ENCODE results near the gene DELE1.

Gene DELE1

GRCh38 chr5:141928051-141928450 lies 4.4 kb downstream of the DELE1 start:
- H3K27me3 ChIP-seq (replicated peaks), result no peaks in the 10 kb centered on the region
- no peak overlapping the region for H3K4me3 ChIP-seq (ENCODE audit: low read depth, low read length)
- H3K27ac ChIP-seq, result no peak overlapping the region
- in situ Hi-C loops (cut with HindIII; ENCODE audit: low pct_ligation_motif_present, low sequenced_read_pairs), result no loop called here
- no peak for DNase-seq
- no peak for TF ChIP-seq CTCF (IDR thresholded peaks at IDR 0.05; ENCODE audit: low read depth, low read length, missing control alignments)
- H3K36me3 ChIP-seq (replicated peaks), result peaks cover 54% of the 10 kb centered on the region

- no peak overlapping the region for H3K27ac ChIP-seq
- no peak for DNase-seq
- H3K36me3 ChIP-seq (replicated peaks), result peaks cover 62% of the 10 kb centered on the region
- in situ Hi-C loops (cut with HindIII; ENCODE audit: low pct_ligation_motif_present, low sequenced_read_pairs), result no loop called here
- no peak for TF ChIP-seq CTCF (IDR thresholded peaks at IDR 0.05; ENCODE audit: low read depth, low read length, missing control alignments)
- H3K4me3 ChIP-seq (ENCODE audit: low read depth, low read length), result no peak overlapping the region
- H3K27me3 ChIP-seq (replicated peaks), result no peaks in the 10 kb centered on the region
These were observed 5.9 kb downstream of the DELE1 start for GRCh38 chr5:141929398-141930058.

- TF ChIP-seq CTCF (IDR thresholded peaks at IDR 0.05; ENCODE audit: low read depth, low read length, missing control alignments), result no peak
- in situ Hi-C loops (cut with HindIII; ENCODE audit: low pct_ligation_motif_present, low sequenced_read_pairs), result no loop called here
- DNase-seq, result no peak
- H3K27me3 ChIP-seq (replicated peaks), result no peaks in the 10 kb centered on the region
- no peak overlapping the region for H3K4me3 ChIP-seq (ENCODE audit: low read depth, low read length)
- H3K27ac ChIP-seq, result no peak overlapping the region
- H3K36me3 ChIP-seq (replicated peaks), result peaks cover 71% of the 10 kb centered on the region
These were observed 8.0 kb downstream of the DELE1 start for GRCh38 chr5:141931694-141932093.

GRCh38 chr5:141933151-141933550 lies 9.5 kb downstream of the DELE1 start:
- peaks cover 70% of the 10 kb centered on the region for H3K36me3 ChIP-seq (replicated peaks)
- in situ Hi-C loops (cut with HindIII; ENCODE audit: low pct_ligation_motif_present, low sequenced_read_pairs), result no loop called here

GRCh38 chr5:141934099-141934844 lies 10.6 kb downstream of the DELE1 start:
- no peak for DNase-seq
- peaks cover 61% of the 10 kb centered on the region for H3K36me3 ChIP-seq (replicated peaks)
- H3K4me3 ChIP-seq (ENCODE audit: low read depth, low read length), result no peak overlapping the region
- no peak overlapping the region for H3K27ac ChIP-seq
- TF ChIP-seq CTCF (IDR thresholded peaks at IDR 0.05; ENCODE audit: low read depth, low read length, missing control alignments), result no peak
- H3K27me3 ChIP-seq (replicated peaks), result no peaks in the 10 kb centered on the region
- in situ Hi-C loops (cut with HindIII; ENCODE audit: low pct_ligation_motif_present, low sequenced_read_pairs), result no loop called here

More at GRCh38 chr5:141933151-141933550, 9.5 kb downstream of the DELE1 start:
- no peaks in the 10 kb centered on the region for H3K27me3 ChIP-seq (replicated peaks)
- H3K4me3 ChIP-seq (ENCODE audit: low read depth, low read length), result no peak overlapping the region
- no peak for DNase-seq
- no peak overlapping the region for H3K27ac ChIP-seq
- no peak for TF ChIP-seq CTCF (IDR thresholded peaks at IDR 0.05; ENCODE audit: low read depth, low read length, missing control alignments)
